HG02610 (cell line): ENCODE results near the gene ZFP91.

Source experiments
- ATAC-seq: cut with Tn5 transposase; IDR thresholded peaks from one replicate; pipeline ENCODE4 v1.9.1; 2021; ENCODE audit warnings: mild to moderate bottlenecking, moderate library complexity; ENCODE audit not compliant: unreplicated experiment

The ZFP91 gene

DNA sequence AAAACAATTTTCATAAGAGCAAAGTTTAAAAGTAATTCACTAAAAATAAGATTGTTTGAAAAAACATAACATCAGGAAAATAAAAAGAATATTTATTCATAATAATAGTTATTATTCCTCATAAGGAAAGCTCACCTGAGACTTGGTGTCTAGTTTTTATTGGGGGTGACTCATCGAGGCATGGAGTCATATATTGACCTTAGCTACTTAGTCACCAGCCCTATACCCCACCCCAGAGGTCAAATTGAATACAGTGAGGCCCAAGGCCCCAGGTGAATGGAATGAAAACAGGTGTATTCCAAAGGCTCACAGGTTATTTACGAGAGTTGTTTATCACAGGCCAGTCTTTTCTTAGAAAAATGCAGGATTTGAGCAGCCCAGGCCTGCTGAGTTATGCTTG lies 80.5 kb downstream of the ZFP91 start:
- ATAC-seq: no peak

DNA sequence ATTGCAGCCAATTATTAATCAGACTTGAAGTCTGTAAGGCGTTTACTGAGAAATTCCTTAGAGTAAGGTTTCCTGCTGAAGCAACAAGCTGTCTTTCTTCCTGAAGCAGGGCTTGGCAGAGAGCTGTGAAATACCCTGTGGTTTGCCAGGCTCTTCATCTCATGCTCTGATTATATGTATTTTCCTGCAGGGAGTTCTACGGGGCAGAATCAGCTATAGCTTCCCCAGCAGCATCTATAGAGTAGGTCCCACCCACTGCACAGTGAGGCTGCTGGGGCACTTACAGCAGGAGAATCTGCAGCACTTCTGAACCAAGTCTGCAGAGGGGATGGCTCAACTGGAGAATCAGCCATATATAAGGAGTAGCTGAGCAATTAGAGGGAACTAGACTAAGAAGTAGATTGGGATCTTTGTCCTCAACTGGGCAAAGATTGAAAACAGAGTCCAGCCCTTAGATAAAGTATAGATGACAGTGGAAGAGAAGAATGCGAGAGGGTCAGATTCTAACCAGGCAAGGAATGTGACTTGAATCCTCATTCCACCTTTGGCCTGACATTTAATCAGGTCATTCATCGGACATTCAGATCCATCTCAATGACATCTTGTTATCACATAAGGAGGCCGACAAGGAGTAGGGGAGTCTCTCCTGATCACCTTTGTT lies 81.2 kb downstream of the ZFP91 start:
- no peak for ATAC-seq
